ENCODE data around the gene SLC35E4.
A peak's percentile ranks its signal among the peaks of the same experiment; 100 is the strongest.
"Not testable (repeated sequence)": the region's sequence is repeated elsewhere in the genome, so short reads cannot be mapped to it uniquely, and the experiment has no call there.

The SLC35E4 gene

DNA sequence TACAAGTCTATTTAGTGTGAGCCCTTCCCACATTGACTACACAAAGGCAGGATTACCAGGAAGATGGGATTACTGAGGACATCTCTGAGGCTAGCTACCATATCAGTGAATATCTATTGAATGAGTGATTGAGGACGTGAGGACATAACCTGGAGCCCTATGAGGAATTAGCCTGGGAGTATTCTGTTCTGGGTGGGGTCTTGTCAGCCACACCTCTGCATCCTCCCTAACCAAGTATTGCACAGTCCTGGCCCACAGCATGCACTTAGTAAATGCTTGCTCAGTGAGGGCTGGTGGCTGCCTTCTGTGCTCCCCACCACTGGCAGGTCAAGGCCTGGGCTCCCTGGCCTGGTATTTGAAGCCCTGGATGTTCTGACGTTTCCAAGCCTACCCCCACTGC lies 17.3 kb downstream of the SLC35E4 start:
- no peak for DNase-seq

DNA sequence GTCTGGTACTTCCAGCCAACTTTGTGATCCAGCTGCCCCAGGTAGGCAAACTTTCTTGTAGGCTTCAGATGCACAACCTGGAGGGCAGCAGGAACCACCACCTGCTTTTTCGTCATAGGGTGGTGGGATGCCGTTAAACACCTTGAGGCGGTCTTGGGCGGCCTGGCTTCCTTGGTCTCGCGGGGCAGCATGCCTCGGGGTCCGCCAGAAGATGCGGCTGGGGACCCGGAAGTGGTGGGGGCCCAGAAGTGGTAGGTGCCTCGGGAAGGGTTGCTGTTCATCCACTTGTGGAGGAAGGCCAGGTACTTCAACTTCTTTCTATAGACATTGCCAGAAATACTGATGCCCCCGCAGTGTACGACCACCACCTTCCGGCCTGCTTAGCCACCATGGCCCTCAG lies 18.8 kb downstream of the SLC35E4 start:
- DNase-seq, result no peak

DNA sequence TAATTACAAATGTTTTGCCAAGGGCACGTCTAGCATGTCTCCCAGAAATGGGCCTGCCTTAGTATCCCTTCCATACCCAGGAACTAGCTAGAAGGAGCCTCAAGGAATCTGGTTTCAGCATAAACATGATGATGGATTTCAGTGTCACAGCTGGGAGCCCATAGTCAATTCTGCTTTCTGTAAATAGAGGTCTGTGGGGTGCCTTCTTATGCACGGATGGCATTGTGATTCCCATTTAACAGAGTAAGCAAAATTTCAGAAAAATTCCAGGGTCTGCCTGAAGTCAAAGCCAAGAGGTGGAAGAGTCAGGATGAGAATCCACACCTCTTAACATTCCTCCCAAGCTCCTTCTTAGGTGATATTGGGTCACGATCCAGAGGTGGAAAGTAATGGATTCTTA lies 20.0 kb downstream of the SLC35E4 start:
- DNase-seq, result no peak

DNA sequence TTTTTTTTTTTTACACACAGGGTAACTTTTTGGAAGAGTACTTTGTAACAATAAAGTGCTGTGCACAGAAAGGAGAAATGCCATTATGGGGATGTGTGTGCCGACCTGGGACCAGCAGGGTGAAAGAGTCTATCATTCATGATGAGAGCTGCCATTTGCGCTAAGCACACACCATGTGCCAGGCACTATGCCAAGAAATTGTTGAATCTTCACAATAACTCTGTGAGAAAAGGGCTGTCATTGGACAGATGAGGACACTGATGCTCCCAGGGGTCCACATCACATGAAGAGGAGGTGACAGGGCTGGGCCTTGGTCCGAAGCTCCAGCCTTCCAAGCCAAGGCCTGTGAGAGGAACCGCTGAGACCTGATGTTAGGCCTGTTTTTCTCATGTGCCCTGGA lies 26.5 kb downstream of the SLC35E4 start:
- peak in 1 of 2 experiments; percentile 1 for DNase-seq

DNA sequence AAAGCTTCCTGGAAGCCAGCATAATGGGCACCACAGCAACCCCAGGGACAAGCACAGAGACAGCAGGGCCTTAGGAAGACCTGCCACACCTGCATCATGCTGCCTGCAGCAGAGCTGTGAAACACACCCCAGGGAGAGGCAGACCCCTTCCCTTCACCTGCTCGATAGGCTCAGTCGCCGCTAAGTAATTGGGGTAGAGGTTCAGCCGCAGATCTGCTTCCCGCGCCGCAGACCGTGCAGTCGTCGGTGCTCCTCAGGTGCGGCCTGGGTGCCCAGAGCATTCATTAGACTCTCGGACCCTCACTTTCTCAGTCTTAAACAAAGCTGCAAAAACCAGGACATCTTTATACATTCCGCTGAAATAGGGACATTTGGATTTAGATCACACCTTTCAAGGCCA lies 29.2 kb downstream of the SLC35E4 start:
- no peak for DNase-seq

DNA sequence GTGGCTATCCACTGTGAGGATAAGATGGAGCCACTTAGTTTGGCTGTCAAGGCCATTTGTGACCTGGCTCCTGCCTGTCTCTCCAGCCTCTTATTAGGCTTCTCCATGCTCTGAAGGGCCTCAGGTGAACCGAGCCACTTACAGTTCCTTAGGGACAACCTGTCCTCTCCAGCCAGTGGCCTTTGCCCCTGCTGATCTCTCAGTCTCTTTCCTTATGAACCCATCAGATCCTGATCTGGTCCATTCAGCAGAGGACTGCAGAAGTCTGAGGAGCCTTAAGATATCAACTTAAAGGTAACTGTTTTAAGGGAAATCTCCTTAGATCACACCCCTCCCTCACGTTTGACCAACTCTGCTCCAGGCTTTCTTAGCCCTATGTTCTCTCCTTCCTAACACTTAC lies 29.7 kb downstream of the SLC35E4 start:
- DNase-seq, result no peak

DNA sequence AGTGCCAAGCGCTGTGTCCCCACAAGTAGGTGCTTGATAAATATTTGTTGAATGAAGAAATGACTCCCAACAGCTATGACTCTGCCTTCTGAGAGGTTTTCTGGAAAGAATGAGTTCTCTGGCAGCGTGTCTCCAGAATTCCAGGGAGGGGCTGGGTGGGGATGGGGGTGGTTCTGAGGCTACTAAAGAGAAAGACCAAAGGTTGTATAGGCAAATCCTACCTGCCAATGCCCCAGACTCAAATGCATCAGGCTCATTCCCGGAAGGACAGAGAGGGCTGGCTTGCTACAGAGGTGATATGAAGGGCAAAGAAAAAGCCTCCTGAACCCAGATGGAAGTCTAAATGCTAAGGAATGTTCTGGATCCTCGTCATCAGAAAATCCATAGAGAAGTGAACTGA lies 30.2 kb downstream of the SLC35E4 start:
- no peak for DNase-seq

DNA sequence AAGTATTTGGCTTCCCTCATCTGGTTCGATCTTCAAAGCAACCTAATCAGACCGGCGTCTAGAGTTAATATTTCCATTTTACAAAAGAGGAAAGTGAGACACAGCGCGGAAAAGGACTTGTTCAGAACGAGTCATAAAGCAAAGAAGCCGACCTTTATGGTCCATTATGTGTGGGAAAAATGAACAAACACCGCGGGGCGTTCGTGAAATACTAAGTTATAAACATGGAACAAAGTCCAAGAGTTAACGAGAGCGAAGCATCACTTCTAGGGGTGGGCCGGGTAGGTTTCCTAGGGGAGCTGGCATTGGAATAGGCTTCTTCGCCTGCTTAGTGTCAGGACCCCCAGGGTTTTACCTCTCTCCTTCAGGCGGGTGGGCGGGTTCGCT lies 31.5 kb downstream of the SLC35E4 start:
- no peak for DNase-seq

DNA sequence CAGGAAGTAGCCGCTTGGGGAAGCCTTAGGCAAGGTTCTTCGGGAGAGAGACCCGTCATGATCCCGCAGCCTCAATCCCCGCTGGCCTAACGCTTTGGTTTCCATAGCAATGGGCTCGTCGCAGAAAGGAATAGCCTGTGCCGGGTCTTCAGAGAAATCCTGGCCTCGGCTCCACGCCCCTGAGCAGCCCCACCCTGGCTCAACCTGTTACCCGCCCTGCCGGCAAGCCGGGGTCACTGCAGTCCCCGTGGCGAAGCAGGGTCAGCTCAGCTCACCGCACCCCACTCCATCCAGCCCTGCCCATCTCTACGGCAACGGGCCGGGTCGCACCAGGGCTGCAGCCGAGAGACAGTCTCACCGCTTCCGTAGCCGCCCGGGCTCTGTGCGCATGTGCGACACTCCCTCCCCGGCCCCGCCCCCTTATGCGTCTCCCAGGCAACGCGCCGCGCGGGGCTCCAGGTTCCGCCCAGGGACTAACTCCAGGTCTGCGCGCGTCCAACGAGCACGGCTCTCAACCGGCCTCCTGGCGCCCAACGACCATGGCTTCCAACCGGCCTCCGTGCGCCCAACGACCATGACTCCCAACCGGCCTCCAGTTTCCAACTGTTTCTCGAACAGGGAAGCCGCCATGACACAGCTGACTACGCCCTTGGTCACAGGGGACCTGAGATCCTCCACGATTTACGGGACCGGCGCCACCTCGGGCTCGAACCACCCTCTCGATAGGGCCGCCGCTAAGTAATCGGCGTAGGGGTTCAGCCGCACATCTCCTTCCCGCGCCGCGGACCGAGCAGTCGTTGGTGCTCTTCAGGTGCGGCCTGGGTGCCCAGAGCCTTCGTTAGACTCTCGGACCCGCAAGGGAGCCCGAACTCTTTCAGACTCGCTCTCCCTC lies 32.2 kb downstream of the SLC35E4 start, which contains the start of gene DUSP18:
Gene DUSP18, minus strand, starts transcription at position 382 of the 892 bp plus-strand sequence. CDS start 3,872 bp downstream, outside the sequence.
- peak; percentile 61 to 81 for DNase-seq

DNA sequence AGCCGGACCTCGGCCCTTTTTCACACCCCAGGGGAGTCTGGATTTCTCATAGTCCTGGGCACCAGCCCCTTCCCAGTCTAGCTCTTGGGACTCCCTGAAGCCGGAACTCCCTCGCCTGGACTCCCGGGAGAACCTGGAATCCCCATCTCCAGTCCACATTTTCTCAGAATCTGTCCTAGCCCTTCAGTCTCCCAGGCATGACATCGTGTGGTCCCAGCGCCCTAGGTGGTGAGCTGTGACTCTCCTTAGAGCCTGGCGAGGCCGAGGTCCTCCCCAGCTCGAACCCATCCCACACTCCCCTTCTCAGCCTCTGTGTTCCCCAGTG lies 32.8 kb downstream of the SLC35E4 start:
- no peak for DNase-seq

DNA sequence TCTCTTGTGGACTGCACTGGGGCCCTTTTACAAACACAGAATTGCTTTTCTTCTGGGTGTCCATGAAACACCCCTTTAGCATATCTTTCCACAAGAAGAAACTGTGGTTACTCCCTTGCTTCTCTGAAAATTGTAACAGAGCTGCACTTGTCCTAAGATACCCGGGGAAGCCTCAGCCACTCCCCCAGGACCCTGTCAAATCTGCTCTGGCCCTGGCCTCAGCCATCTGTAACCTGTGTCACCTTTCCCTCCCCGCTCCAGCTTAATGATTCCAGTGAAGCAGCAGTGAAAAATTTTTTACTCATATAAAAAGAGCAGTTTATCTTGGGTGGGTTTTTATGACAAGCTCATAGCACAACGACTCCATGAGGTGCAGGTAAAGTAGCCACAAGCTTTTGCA lies 35.5 kb downstream of the SLC35E4 start:
- DNase-seq, result no peak

DNA sequence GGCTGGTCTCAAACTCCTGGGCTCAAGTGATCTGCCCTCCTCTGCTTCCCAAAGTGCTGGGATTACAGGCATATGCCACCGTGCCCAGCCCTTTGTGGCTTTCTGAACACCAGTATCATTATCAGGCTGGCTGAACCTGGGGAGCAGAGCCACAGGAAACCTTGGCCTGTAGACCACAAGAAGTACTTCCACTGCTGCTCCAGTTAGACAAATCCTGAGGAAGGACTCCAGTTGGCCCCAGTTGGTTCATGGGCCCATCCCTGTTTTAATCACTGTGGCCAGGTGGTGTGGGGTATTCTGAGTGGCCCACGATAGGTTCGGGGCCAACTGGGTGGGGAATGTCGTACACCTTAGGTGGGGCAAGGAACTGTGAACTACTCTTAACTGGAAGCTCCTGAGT lies 37.6 kb downstream of the SLC35E4 start:
- no peak for DNase-seq

DNA sequence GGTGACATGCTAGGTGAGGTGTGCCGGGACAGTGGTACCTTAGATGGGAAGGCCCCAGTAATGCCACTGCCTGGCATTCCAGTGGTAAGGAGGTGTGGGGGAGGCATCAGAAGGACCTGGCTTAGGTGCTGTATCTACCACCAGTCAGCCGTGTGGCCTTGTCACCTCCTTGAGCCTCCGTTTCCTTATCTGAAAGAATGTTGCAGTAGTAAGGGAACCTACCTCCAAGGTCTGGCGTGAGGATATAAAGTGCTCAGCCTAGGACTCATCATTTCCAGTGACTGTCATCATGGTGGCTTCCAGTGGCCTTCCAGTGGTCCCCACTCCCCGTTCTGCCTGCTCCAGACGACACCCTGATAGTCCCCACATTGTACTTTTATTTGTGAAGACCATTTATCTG lies 38.9 kb downstream of the SLC35E4 start:
- no peak for DNase-seq

DNA sequence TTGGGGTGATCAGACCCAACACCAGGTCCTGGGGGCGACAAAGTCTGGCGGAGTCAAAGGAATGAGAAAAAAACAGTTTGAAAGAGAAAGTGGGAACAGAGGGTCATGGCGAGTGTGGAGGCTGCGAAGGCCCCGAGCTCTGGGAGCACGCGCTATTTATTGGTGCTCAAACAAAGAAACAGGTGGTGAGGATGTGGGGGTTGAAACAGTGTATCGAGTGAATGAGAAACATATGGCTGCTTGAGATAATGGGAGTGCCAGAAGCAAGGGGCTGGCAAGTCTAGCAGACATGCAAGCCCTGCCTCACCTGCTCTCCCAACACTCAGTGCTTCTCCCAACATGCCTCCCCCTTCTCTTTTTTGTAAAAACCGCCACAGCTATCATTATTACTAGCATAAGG lies 39.9 kb downstream of the SLC35E4 start:
- no peak for DNase-seq

DNA sequence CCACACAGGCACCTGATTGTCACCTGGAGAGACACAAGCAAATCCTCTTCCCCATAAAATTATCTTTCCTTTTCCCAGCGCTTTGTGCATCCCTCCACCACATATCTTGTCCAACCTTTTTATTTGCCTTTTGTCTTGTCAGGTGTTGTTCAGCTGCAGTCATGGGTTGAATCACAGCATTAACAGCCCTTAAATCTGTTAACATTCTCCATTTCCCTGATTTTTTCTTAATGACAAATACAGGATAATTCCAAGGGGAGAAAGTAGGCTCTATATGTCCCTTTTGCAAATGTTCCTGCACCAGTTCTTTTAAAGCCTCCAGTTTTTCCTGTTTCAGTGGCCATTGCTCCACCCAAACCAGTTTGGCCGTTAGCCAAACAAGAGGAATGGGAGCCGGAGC lies 41.0 kb downstream of the SLC35E4 start:
- DNase-seq, result not testable (repeated sequence)

DNA sequence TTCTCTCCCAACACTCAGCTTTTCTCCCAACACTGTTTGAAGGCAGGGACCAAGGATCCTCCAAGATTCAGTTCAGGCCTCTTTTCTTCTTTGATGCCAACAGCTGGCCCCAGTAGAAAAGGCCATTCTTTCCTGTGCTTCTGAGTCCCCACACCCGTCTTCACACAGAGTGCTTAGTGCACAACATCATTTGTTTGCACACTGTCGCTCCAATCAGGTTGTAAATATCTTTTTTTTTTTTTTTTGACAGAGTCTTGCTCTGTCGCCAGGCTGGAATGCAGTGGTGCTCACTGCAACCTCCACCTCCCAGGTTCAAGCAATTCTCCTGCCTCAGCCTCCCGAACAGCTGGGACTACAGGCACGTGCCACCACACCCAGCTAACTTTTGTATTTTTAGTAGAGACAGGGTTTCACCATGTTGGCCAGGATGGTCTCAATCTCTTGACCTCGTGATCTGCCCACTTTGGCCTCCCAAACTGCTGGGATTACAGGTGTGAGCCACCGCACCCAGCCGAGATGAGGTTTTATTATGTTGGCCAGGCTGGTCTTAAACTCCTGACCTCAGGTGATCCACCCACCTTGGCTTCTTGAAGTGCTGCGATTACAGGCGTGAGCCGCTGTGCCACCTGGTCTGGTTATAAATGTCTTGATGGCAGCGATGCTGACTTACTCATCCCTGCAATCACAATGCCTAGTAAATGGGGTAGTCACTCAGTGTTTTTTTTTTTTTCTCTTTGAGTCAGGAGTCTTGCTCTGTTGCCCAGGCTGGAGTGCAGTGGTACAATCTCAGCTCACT lies 44.5 kb downstream of the SLC35E4 start:
- not testable (repeated sequence) for DNase-seq

DNA sequence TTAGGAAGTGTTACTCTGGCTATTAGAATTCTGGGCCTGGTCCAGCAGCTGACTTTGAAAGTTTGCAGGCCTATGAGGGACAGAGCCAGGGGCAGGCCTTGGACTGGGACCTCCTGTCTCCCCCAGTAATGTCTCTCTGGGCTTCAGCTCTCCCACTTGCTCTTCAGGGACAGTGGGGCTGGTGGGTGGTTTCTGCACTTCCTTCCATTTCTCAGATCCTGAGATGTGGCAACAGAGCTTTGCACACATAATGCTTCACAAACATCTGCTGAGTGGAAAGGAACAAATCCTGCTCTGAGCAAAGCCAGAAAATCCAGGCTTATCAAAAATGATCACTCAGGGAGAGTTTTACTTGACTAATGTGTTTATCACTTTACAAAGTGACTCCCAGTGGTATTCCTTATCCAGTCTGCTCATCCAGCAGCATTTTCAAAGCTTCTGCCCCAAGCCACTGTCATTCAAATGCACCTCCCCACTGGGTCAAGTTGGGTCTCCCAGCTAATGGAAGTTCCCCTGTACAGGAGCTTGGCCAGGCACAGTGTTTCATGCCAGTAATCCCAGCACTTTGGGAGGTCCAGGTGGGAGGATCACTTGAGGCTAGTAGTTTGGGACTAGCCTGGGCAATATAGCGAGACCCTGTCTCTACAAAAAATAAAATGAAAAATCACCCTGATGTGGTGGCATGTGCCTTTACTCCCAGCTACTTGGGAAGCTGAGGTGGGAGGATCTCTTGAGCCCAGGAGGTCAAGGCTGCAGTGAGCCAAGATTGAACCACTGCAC lies 45.6 kb downstream of the SLC35E4 start:
- DNase-seq, result no peak

DNA sequence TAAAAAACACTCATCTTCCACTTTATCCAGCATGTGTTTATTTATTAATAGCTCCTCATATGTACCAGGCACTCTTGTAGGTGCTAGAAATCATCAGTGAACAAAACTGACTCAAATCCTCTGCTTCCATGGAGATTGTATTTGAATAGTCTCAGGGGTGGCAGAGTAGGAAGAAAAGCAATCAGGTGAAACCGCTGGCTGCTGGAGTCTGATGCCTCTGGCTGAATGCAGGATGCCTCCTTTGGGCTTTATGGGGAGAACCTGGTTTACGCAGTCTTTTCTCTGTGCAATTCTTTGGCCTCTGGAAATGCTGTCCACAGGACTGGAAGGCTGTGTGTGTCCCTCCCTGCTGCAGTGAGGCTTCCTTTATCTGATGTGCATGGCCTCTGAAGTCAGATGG lies 46.2 kb downstream of the SLC35E4 start:
- DNase-seq, result no peak

DNA sequence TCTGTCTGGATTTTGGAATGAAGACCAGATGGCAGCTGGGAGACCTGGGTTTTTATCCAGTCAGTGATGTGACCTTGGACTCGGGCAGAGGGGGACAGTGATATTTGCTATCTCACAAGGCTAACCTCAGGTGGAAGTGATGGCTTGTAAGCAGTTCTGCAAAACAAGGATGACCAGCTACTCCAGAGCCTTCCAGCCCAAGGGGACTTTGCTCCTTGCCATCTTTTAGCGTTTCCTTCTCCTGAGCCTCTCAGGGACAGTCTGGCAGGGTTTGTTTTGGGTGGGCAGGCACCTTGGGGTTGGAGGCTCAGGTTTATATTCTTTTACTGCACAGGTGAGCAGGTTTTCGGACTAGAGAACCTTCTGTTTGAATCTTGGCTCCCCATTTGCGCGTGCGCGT lies 49.6 kb downstream of the SLC35E4 start:
- no peak for DNase-seq

DNA sequence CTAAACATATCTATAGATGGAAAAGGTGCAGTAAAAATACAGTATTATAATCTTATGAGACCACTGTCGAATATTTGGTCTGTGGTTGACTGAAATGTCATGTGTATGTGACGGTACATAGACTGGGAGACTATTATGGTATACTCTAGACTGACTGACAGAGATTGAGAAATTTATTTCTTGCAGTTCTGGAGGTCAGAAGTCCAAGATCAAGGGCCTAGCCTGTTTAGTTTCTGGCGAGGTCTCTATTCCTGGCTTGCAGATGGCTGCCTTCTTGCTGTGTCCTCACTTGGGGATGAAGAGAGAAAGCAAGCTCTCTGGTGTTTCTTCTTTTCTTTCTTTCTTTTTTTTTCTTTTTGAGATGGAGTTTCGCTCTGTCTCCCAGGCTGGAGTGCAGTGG lies 51.8 kb downstream of the SLC35E4 start:
- DNase-seq, result no peak

DNA sequence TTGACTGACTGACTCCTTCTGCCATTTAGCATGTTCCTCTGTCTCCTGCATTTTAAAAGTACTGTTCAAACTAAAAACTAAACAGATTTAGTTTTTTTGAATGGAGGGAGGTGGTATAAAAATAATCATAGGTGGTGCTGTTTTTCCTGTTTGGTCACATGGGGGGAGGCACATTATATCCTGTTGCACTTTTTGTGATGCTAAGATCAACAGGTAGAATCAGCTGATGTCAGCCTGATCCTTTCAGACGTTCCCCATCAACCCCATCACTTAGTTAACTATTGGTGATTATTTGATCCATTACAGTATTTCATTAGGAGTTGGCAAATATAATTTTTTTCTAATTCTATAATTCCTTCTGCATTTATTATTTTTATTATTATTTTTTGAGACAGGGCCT lies 54.0 kb downstream of the SLC35E4 start:
- no peak for DNase-seq

DNA sequence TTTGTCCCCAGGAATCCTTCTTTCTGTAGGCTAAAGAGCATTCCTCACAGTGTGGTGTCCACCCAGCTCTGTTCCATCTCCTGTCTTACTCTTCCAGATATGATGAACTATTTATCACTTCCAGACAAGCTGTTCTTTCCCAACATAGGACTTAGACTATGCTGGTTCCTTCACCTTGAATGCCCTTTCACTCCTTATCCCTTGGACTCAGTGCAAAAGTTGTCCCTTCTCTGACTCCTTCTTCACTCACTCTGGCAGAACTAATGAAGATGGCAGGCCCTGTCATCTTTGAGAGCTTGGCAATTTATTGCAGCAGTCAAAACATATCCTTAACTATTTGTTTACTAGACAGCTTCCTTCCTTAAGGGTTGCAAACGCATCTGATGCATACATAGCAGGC lies 55.6 kb downstream of the SLC35E4 start:
- no peak for DNase-seq

DNA sequence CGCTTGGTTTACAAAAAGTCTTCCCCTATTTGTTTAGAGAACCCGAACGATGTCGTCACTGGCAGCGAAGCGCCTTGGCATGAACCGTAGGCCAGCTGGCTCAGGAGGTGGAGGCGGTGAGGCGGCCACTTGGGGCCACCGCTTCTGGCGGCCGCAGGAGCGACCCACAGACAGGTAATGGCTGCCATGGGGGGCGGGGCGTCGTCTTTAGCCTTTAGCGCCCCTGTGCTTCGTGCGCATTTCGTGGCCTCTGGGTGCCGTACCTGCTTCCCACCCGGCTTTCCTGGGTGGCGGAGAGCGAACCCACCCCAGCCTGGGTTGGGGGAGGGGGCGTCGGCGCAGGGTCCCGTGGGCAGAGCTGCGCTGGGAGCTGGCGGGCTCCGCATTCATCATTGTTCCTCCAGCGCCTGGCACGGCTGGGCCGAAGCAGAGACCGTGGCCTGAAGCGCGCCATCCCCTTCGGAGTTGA lies 58.6 kb downstream of the SLC35E4 start:
- DNase-seq, result peak; percentile 42 to 46
